T-helper 9 cell (primary cell): ENCODE results near the gene SPATA31D1.
"Not testable (repeated sequence)": the region's sequence is repeated elsewhere in the genome, so short reads cannot be mapped to it uniquely, and the experiment has no call there.

Experiments
- DNase-seq: peaks from one replicate; pipeline ENCODE4 v3.0.0-alpha.2; 2020
- total RNA-seq, 2 donors: gene quantifications; one replicate each; lab custom pipeline; 2026; lab: John Stamatoyannopoulos, UW

Gene SPATA31D1
- total RNA-seq: 0 reads per million in 2 donors

DNA sequence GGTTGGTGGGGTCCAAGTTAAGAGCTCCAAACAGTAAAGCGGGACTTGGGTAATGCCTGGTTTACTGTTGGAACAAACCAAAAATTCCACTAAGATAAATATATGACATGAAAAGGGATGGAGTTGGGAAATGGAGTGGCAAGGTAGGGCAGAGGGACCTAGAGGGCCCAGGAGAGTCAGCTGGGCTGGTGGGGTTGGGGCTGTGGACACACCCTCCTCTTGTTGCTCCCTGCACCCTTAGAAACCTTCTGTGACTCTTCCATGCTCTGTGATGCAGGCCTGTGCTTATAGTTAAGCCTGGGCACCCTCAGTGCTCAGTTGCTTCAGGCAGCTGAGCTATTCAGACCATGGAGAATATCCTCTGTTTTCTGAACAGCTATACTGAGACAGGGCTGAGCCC lies at the start of gene SPATA31D1:
Gene SPATA31D1 (plus strand): TSS at position 301 of the 400 bp plus-strand sequence. CDS start 47 bp downstream, at position 348.
- not testable (repeated sequence) for DNase-seq

DNA sequence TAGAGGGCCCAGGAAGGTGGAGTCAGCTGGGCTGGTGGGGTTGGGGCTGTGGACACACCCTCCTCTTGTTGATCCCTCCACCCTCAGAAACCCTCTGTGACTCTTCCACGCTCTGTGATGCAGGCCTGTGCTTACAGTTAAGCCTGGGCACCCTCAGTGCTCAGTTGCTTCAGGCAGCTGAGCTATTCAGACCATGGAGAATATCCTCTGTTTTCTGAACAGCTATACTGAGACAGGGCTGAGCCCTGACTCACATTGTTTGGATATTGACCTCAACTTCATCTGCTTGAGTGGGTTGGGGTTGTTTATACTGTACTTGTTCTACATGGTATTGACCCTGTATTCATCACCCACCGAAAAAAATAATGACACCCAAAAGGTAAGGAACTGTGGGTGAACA lies 45.2 kb upstream of the SPATA31D1 start, which contains the start of gene SPATA31D3:
Gene SPATA31D3 (plus strand): TSS at position 108 of the 400 bp plus-strand sequence. CDS start 86 bp downstream, at position 194.
- not testable (repeated sequence) for DNase-seq

DNA sequence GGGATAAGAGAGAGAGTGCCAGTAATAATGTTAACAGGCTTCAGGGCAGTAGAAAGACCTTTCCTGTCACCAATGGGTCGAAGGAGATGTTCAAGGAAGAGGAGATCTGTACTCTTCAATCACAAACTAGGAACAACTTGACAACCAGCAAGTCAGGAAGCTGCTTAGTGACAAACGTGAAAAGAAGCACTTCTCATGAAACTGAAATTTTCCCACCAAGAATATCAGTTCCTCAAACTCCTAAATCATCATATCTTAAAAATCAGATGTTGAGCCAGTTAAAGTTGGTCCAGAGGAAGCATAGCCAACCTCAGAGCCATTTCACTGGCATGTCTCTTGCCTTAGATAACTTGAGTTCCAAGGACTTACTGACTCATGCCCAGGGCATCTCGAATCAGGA lies 39.9 kb upstream of the SPATA31D1 start:
- DNase-seq: not testable (repeated sequence)

- no peak for DNase-seq
Observed at GRCh38 chr9:81953096-81953495, 35.5 kb upstream of the SPATA31D1 start.

GRCh38 chr9:81955625-81956024 lies 32.9 kb upstream of the SPATA31D1 start:
- no peak for DNase-seq

DNA sequence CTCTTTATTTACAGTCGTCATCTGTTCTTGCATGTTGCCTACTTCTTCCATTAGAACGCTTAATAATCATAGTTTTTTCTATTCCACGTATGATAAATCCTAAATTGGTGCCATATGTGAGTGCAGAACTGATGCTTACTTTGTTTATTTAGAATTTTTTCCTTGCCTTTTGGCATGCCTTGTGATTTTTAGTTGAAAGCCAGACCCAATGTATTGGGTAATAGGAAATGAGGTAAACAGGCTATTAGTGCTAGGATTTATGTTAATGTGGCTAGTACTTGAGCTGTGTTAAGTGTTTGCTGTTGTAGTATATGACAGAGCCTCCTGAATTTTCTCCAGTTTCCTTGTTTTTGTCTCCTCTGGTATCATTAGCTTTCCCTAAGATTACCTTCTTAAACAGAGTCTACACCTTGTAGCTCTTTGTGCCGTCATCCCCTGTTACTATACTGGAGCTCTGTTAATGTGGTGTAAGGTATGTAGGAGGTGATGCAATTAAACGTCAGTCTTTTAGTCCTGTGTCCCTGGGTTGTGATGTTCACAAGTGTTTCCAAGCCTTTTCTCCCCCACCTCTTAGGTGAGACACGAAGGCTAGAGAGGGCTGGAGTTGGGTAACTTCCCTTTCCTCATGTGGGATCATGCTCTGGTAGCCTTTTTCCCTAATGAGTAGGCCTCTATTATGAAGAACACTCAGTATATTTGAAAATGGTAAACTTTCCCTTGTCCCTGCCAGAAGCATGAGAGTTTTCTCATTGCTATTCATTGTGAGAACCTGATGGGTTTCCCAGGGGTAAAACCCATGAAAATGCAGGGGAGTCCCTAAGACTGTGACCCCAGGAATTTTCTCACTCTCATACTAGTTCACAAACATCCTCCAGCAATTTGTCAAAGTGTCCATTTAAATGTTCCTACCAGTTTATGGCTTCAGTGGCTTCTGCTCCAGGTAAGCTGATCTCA lies 24.1 kb upstream of the SPATA31D1 start:
- no peak for DNase-seq

GRCh38 chr9:81968026-81968425 lies 20.5 kb upstream of the SPATA31D1 start:
- DNase-seq: no peak

DNA sequence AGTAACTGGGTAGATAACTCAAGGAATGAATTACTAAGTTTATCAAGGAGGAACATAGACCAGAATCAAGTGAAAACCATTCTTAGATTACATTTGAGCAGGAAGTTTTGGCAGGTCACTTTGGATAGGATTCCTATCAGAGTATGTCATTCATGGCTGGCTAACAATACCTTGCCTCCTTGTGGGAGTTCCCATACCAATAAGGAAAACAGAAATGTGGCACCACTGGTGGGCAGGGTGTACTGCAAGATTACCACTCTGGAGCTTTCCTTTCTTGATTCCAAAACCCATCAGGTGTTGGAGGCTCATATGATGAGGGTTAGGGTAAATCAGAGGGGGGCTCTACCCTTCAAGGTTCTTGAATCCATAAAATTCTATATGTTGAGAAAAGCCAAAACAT lies 18.6 kb upstream of the SPATA31D1 start:
- no peak for DNase-seq

GRCh38 chr9:81971727-81972126 lies 16.8 kb upstream of the SPATA31D1 start:
- DNase-seq: no peak

- DNase-seq: no peak
Observed at GRCh38 chr9:81974764-81975163, 13.8 kb upstream of the SPATA31D1 start.

DNA sequence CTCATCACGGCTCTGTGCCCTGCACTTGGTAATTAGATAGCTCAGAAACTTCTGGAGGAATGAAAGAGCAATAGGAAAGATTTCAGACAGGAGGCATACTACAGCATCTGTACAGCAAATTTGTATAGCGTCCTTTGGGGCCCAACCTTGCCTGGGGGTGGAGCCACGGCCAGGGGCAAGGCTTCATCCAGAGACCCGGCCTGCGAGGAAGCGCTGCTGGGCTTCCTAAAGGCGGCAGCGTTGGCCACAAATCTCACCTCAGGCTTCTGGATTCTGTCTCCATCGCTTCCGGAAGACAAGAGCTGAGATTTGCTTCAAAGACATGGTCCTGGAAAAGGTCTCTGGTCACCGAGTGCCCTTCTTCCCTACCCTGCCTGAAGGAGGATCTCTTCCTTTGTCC lies 12.2 kb upstream of the SPATA31D1 start:
- no peak for DNase-seq

DNA sequence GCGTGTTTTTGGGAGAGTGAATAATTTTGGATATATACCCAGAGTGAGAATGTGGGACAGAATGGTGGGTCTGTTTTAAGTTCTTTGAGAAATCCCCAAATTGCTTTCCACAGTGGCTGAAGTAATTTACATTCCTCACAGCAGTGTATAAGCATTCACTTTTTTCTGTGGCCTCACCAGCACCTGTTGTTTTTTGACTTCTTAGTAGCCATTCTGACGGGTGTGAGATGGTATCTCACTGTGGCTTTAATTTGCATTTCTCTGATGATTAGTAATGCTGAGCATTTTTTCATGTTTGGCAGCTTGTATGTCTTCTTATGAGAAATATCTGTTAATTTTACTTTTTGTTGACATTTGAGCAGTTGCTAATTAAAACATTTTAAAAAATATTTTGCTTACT lies 9.4 kb upstream of the SPATA31D1 start:
- no peak for DNase-seq

DNA sequence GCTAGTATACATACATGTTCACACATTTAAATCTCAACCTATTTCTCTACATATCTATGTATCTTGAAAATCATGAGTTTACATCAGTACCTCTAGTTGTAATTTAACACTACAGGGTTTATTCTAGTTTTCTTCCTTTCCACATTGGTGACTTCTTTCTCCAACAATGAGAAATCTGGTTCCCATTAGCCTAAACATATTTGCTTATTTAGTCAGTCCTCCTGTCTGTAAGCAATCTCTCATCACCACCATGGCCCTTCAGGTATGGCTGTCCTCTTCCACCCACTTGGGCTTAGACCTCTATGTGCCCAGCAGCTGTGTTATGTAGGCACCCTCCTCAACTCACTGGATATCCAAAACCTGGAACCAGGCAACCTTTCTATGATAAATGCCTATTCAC lies 8.0 kb upstream of the SPATA31D1 start:
- DNase-seq: no peak

DNA sequence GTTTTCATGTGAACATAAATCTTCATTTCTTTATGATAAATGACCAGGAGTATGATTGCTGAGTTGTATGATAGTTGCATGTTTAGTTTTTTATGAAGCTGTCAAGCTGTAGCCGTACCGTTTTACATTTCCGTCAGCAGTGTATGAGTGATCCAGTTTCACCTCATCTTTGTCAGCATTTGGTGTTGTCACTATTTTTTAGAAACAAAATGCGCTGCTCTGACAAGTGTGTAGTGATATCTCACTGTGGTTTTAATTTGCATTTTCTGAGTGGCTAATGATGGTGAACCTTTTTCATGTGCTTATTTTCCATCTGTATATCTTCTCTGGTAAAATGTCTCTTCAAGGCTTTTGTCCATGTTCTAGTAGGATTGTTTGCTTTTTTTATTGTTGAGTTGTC lies 6.7 kb upstream of the SPATA31D1 start:
- no peak for DNase-seq

DNA sequence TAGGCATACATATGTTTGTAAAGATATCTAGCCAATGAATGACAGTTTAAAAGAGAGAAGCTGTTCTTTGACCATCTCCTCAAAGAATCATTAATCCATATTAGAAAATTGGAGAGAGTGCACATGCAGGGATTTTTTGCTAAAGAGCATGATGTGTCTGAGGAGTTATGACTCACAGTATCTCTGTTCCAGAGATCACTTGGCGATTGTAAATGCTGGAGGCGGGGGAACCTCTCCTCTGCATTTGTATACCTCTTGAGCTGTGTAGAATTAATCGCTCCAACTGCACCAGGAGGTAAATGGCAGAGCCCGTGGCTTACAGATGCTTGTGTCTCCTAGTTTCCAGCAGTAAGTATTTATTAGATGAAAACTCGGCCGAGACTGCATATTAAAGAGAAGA lies 3.6 kb upstream of the SPATA31D1 start:
- no peak for DNase-seq

DNA sequence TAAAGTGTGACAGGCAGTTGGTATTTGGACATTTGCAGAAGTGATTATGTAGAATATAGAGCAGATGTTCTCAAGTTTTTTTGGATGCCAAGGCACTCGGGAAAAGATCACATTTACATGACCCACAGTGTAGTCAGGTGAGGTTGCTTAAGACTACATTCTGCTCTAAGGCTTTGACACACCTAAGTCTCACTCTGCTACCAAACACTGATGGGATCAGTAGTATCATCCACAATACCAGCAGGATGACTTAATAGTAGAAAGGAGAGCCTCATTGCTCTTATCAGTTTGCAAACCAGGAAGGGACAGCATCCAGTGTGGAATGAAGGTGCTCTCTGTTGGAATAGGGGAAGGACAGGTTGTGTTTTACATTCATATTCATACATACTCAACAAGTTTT lies 2.5 kb upstream of the SPATA31D1 start:
- no peak for DNase-seq

GRCh38 chr9:81989700-81990099 lies 1.1 kb downstream of the SPATA31D1 start:
- no peak for DNase-seq

DNA sequence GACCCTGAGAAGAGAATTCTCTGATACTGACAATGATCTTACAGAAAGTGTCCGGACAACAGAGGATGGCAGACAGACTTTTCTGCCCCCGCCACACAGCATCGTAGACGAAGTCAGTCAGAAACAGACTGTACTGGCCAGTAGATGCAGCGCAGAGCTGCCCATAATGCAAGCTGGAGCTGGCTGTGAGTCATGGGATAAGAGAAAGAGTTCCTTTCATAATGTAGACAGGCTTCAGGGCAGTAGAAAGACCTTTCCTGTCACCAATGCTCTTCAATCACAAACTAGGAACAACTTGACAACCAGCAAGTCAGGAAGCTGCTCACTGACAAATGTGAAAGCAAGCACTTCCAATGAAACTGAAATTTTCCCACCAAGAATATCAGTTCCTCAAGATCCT lies 5.1 kb downstream of the SPATA31D1 start:
- no peak for DNase-seq

- DNase-seq: no peak
Observed at GRCh38 chr9:81999806-82000205, 11.2 kb downstream of the SPATA31D1 start.

- no peak for DNase-seq
Observed at GRCh38 chr9:82010711-82011110, 22.1 kb downstream of the SPATA31D1 start.

DNA sequence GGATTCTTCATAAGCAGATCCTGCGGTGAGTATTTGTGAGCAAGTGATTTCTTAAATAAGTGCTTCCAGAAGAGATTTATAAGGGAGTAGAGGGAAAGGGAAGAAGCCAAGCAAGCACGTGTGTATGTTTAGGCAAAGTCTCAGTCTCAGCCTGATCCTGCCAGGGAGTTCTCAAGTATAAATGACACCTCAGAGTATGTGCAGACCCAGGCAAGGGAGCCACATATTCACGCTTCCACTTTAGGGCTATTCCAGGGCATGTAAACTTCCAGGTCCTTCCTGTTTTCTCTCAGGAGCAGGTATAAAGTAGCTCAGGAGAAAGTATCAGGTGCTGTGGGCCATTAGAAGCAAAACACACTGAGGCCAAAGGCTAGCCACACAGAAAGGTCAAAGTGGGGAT lies 22.6 kb downstream of the SPATA31D1 start:
- DNase-seq: no peak

GRCh38 chr9:82012276-82012675 lies 23.7 kb downstream of the SPATA31D1 start:
- DNase-seq: no peak

DNA sequence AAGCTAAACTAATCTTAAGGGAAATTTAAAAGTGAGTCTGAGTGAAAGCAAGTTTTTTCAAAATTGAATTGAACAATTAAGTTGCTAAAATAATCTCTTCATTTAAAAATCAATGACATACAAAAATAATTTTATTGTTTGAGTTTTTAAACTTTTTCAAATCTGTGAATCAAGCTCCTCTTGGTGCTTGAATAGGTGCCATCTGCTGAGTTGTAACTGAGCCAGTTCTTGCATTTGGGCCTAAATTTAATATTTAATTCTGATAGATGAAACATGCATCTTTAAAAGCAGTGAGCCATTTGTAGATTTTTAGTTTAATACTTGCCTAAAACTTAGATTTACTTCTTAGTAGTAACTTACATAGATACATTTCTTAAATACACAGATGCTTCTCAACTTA lies 31.8 kb downstream of the SPATA31D1 start:
- DNase-seq: no peak

DNA sequence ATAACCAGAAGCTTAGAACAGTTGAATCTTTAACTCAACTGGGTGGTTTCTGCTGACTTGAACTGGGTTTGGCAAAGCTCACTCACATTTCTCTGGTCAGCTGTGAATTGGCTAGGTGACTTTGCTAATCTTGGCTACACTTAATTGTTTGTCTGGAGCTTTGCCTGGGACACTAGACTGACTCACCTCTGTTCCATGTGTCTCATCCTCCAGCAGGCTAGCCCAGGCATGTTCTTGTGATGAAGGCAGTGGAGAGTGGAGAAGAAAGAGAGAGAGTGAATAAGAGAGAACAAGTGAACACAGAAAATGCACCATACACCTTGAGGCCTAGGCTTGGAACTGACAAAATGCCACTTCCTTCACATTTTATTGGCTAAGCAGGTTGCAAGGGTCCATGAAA lies 32.6 kb downstream of the SPATA31D1 start:
- DNase-seq: no peak
